H9 (cell line): ENCODE results near the gene ADGRD1. TPM values are rescaled to one million over a fixed set of nuclear protein-coding genes. Genes with fewer than 3 reads are reported as not detected.

ENCODE experiments used
- DNase-seq: peaks from one replicate; pipeline ENCODE4 v3.0.0-alpha.2; 2017
- H2AFZ ChIP-seq: one replicate; pipeline ENCODE4 v1.6.1; 2013; ENCODE audit warnings: mild to moderate bottlenecking, low read length, control low read depth, moderate library complexity
- H2AK5ac ChIP-seq: 2 replicates; pipeline ENCODE4 v1.6.1; 2013; ENCODE audit warnings: low read length, control low read depth, mixed read lengths; ENCODE audit not compliant: insufficient read length
- H2BK120ac ChIP-seq: one replicate; pipeline ENCODE4 v1.6.1; 2013; ENCODE audit warnings: low read depth, mild to moderate bottlenecking, low read length, control low read depth, inconsistent platforms; ENCODE audit not compliant: poor library complexity, severe bottlenecking
- H2BK12ac ChIP-seq: 2 replicates; pipeline ENCODE4 v1.6.1; 2013; ENCODE audit warnings: low read length, control low read depth, mixed read lengths, low read depth; ENCODE audit not compliant: insufficient read length
- H2BK15ac ChIP-seq: 2 replicates; pipeline ENCODE4 v1.6.1; 2013; ENCODE audit warnings: low read depth, low read length, control low read depth
- H2BK20ac ChIP-seq: one replicate; pipeline ENCODE4 v1.6.1; 2013; ENCODE audit warnings: low read depth, mild to moderate bottlenecking, low read length, control low read depth, inconsistent platforms; ENCODE audit not compliant: poor library complexity, severe bottlenecking
- H2BK5ac ChIP-seq: 2 replicates; pipeline ENCODE4 v1.6.1; 2013; ENCODE audit warnings: low read length, control low read depth, mixed read lengths; ENCODE audit not compliant: insufficient read length
- H3K14ac ChIP-seq: 2 replicates; pipeline ENCODE4 v1.6.1; 2013; ENCODE audit warnings: low read length, control low read depth; ENCODE audit not compliant: insufficient read depth
- H3K18ac ChIP-seq: 2 replicates; pipeline ENCODE4 v1.6.1; 2013; ENCODE audit warnings: low read depth, mild to moderate bottlenecking, mixed read lengths, low read length, control low read depth; ENCODE audit not compliant: insufficient read length
- H3K23ac ChIP-seq: 2 replicates; pipeline ENCODE4 v1.6.1; 2013; ENCODE audit warnings: low read length, control low read depth, mixed read lengths, low read depth; ENCODE audit not compliant: insufficient read length
- H3K23me2 ChIP-seq: 2 replicates; pipeline ENCODE4 v1.6.1; 2013; ENCODE audit warnings: low read depth, mild to moderate bottlenecking, mixed read lengths, low read length, control low read depth; ENCODE audit not compliant: insufficient read length, poor library complexity, severe bottlenecking
- H3K27ac ChIP-seq: 2 replicates; pipeline ENCODE4 v1.5.1; 2013; ENCODE audit warnings: low read length, control low read depth, mixed read lengths, low read depth; ENCODE audit not compliant: insufficient read length
- H3K27me3 ChIP-seq: 2 replicates; pipeline ENCODE4 v1.6.1; 2013; ENCODE audit warnings: low read length, control low read depth, inconsistent platforms; ENCODE audit not compliant: insufficient read depth
- H3K4ac ChIP-seq: 2 replicates; pipeline ENCODE4 v1.6.1; 2013; ENCODE audit warnings: low read depth, mild to moderate bottlenecking, control low read depth, inconsistent platforms, low read length, moderate library complexity
- H3K4me1 ChIP-seq: 2 replicates; pipeline ENCODE4 v1.6.1; 2013; ENCODE audit warnings: low read length, control low read depth, inconsistent platforms; ENCODE audit not compliant: insufficient read depth
- H3K4me2 ChIP-seq: 2 replicates; pipeline ENCODE4 v1.6.1; 2013; ENCODE audit warnings: low read length, control low read depth, mixed read lengths; ENCODE audit not compliant: insufficient read length, insufficient read depth
- H3K56ac ChIP-seq: 2 replicates; pipeline ENCODE4 v1.6.1; 2013; ENCODE audit warnings: low read depth, mild to moderate bottlenecking, mixed read lengths, low read length, control low read depth; ENCODE audit not compliant: insufficient read length
- H3K79me1 ChIP-seq: 2 replicates; pipeline ENCODE4 v1.6.1; 2013; ENCODE audit warnings: low read depth, mild to moderate bottlenecking, moderate library complexity, low read length, control low read depth, inconsistent platforms; ENCODE audit not compliant: insufficient read depth, poor library complexity, severe bottlenecking
- H3K79me2 ChIP-seq: 2 replicates; pipeline ENCODE4 v1.6.1; 2013; ENCODE audit warnings: low read length, control low read depth, inconsistent platforms; ENCODE audit not compliant: insufficient read depth
- H3K9ac ChIP-seq: 2 replicates; pipeline ENCODE4 v1.6.1; 2013; ENCODE audit warnings: low read length, control low read depth, mixed read lengths; ENCODE audit not compliant: insufficient read length; ENCODE audit errors: extremely low read depth
- H3K9me3 ChIP-seq: one replicate; pipeline ENCODE4 v1.6.1; 2013; ENCODE audit warnings: low read depth, low read length, inconsistent platforms; ENCODE audit not compliant: control insufficient read depth
- H3T11ph ChIP-seq: one replicate; pipeline ENCODE4 v1.6.1; 2013; ENCODE audit warnings: mild to moderate bottlenecking, low read length, control low read depth, inconsistent platforms
- H4K20me1 ChIP-seq: one replicate; pipeline ENCODE4 v1.6.1; 2013; ENCODE audit not compliant: control insufficient read depth, insufficient read length, insufficient read depth
- H4K5ac ChIP-seq: 2 replicates; pipeline ENCODE4 v1.6.1; 2013; ENCODE audit warnings: low read depth, mild to moderate bottlenecking, mixed read lengths, low read length, control low read depth; ENCODE audit not compliant: insufficient read length
- H4K8ac ChIP-seq: replicated peaks from 2 replicates; pipeline ENCODE4 v1.6.1; 2013; ENCODE audit warnings: low read length, control low read depth, mixed read lengths, low read depth; ENCODE audit not compliant: insufficient read length
- H4K91ac ChIP-seq: 2 replicates; pipeline ENCODE4 v1.6.1; 2013; ENCODE audit warnings: low read depth, mild to moderate bottlenecking, moderate library complexity, mixed read lengths, low read length, control low read depth; ENCODE audit not compliant: insufficient read length
- H3K27ac Mint-ChIP-seq, 3 experiments: 2 replicates in 2 of 3; 3 replicates in 1 of 3; pipeline ENCODE4 v1.8.0; 2020 to 2021; ENCODE audit warnings: mixed read lengths in 3 of 3, mild to moderate bottlenecking in 1 of 3, moderate library complexity in 1 of 3
- H3K27me3 Mint-ChIP-seq: 2 replicates; pipeline ENCODE4 v1.8.0; 2021; ENCODE audit warnings: low read depth, mild to moderate bottlenecking, moderate library complexity, mixed read lengths
- H3K36me3 Mint-ChIP-seq, 3 experiments: 2 replicates in 2 of 3; 3 replicates in 1 of 3; pipeline ENCODE4 v1.8.0; 2020 to 2021; ENCODE audit warnings: low read depth in 3 of 3, mixed read lengths in 3 of 3; ENCODE audit not compliant: insufficient read depth in 1 of 3
- H3K4me1 Mint-ChIP-seq, 2 experiments: 2 replicates each; pipeline ENCODE4 v1.8.0; 2020; ENCODE audit warnings: mixed read lengths in 2 of 2
- H3K4me3 Mint-ChIP-seq, 2 experiments: 2 replicates in 1 of 2; 3 replicates in 1 of 2; pipeline ENCODE4 v1.8.0; 2020 to 2021; ENCODE audit warnings: mild to moderate bottlenecking in 2 of 2, mixed read lengths in 2 of 2, moderate library complexity in 1 of 2
- H3K9me3 Mint-ChIP-seq, 2 experiments: 2 replicates in 1 of 2; 3 replicates in 1 of 2; pipeline ENCODE4 v1.8.0; 2020; ENCODE audit warnings: mild to moderate bottlenecking in 2 of 2, mixed read lengths in 2 of 2, moderate library complexity in 1 of 2
- CTCF ChIP-seq: fragments of 200-600 bp; sonication (generic); conservative IDR thresholded peaks from 3 replicates; pipeline ENCODE4 v1.8.0; 2021; ENCODE audit warnings: antibody characterized with exemption, mild to moderate bottlenecking
- WGBS: extraction: QIAGEN DNeasy Blood & Tissue Kit; methylation state at CpG from one replicate; pipeline ENCODE4 v1.1.7; 2013; ENCODE audit warnings: missing lambda C conversion rate, low lambda C conversion rate, mixed read lengths; ENCODE audit not compliant: insufficient read length; ENCODE audit errors: extremely low coverage; 5-methylcytosine and 5-hydroxymethylcytosine counted together
- total RNA-seq: library from RNA; stranded (reverse); gene quantifications from 2 replicates; pipeline ENCODE4 v1.2.1, GENCODE V29; 2021

Gene ADGRD1
- total RNA-seq, 1 experiment from 2014 or later = 0.52 TPM

GRCh38 chr12:131004166-131004565, 50.5 kb downstream of the ADGRD1 start:
- Histone ChIP-seq H3K9ac (no peak overlapping the region), H3K23me2 (no peaks in the 10 kb centered on the region), H3K79me1 (no peaks in the 10 kb centered on the region), H3T11ph (no peak overlapping the region), H3K4me1 (no peaks in the 10 kb centered on the region), H2BK15ac (no peak overlapping the region), H2BK12ac (no peak overlapping the region), H3K18ac (no peak overlapping the region), H3K4me2 (no peak overlapping the region), H3K23ac (no peak overlapping the region), H4K20me1 (no peaks in the 10 kb centered on the region), H3K14ac (no peak overlapping the region), H2AK5ac (no peak overlapping the region), H4K8ac (no peak overlapping the region), H2BK120ac (no peak overlapping the region), H3K27me3 (no peaks in the 10 kb centered on the region), H3K79me2 (no peaks in the 10 kb centered on the region), H3K56ac (no peak overlapping the region), H4K91ac (no peak overlapping the region), H4K5ac (no peak overlapping the region), H2AFZ (no peak overlapping the region), H2BK20ac (no peak overlapping the region), H3K4ac (no peak overlapping the region), H3K27ac (no peak overlapping the region), H2BK5ac (no peak overlapping the region), H3K9me3 (no peaks in the 10 kb centered on the region)
- no peak for DNase-seq
- peaks cover 3 to 10% (median 5%) of the 10 kb centered on the region in 3 experiments; a peak in 6 of 7 replicates for H3K36me3 Mint-ChIP-seq
- peaks cover 2% of the 10 kb centered on the region for H3K27me3 Mint-ChIP-seq
- peaks cover 0 to 10% of the 10 kb centered on the region in 2 experiments; a peak in 2 of 4 replicates for H3K4me1 Mint-ChIP-seq
- H3K4me3 Mint-ChIP-seq = no peak overlapping the region
- no peak overlapping the region for H3K27ac Mint-ChIP-seq
- peaks cover 12% of the 10 kb centered on the region in 2 experiments for H3K9me3 Mint-ChIP-seq
- no peak for TF ChIP-seq CTCF
- no CpG with 5 or more reads among the region's 22 CpGs for WGBS
